ENCODE measurements around the gene TMEM26.
A peak's percentile ranks its signal among the peaks of the same experiment; 100 is the strongest.

The TMEM26 gene

DNA sequence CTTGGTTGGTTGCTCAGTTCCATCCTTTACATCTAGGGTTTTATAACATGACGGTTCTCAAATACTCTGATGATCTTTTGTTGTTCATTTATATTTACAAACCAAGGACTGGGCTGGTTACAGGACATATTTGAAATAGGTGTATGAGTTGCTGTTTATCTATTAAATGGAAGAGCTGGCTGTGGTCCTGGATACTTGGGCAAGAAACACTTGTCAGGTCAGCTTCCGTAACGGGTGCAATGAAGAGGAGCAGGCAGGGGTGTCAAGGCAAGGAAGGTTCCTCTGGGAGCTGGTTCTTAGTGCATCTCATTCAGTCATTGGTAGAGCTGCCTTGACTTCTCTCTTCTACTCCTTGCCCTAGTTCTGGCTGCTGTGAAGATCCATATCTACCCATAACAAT is 4.8 kb upstream of the TMEM26 start:
- Histone ChIP-seq H3K4ac (ENCODE audit: low read depth in 1 of 2, low read length in 2 of 2) (no peak overlapping the region), H4K8ac (ENCODE audit: low read length) (no peak overlapping the region), H3K9ac (ENCODE audit: low read length) (no peak overlapping the region), H3K23ac (ENCODE audit: low read length in 2 of 2) (no peak overlapping the region), H4K91ac (ENCODE audit: low read length) (peak overlapping the region; percentile 18), H3K4me3 (ENCODE audit: insufficient read depth in 1 of 2, low read depth in 1 of 2, low read length in 2 of 2) (no peak overlapping the region), H3K27me3 (ENCODE audit: control insufficient read depth in 1 of 2, insufficient read depth in 1 of 2, low read length in 2 of 2) (peaks cover 0 to 20% of the 10 kb centered on the region in 2 experiments), H2AFZ (ENCODE audit: low read depth, low read length) (no peak overlapping the region), H2BK15ac (ENCODE audit: low read depth, poor library complexity, severe bottlenecking) (no peak overlapping the region), H2BK12ac (ENCODE audit: low read length in 2 of 2) (peak overlapping the region in 1 of 2 experiments; percentile 44), H3K79me1 (replicated peaks; ENCODE audit: low read length, poor library complexity, severe bottlenecking) (no peaks in the 10 kb centered on the region), H2BK120ac (ENCODE audit: low read depth, low read length) (no peak overlapping the region), H3K4me1 (ENCODE audit: control insufficient read depth, insufficient read depth, low read depth, low read length) (peaks cover 6% of the 10 kb centered on the region), H2BK5ac (ENCODE audit: low read depth, low read length, poor library complexity, severe bottlenecking) (no peak overlapping the region), H3K27ac (ENCODE audit: low read length, poor library complexity, severe bottlenecking) (no peak overlapping the region), H3K4me2 (ENCODE audit: low read length, poor library complexity, severe bottlenecking) (no peak overlapping the region), H3K14ac (ENCODE audit: low read length in 2 of 2) (no peak overlapping the region), H2AK5ac (ENCODE audit: low read length, severe bottlenecking) (no peak overlapping the region), H3K9me3 (ENCODE audit: control insufficient read depth, low read length) (no peaks in the 10 kb centered on the region), H3K18ac (ENCODE audit: low read depth in 1 of 2, low read length in 2 of 2) (no peak overlapping the region), H3K36me3 (ENCODE audit: control insufficient read depth in 1 of 2, insufficient read depth in 2 of 2, low read depth in 1 of 2, low read length in 2 of 2) (no peaks in the 10 kb centered on the region)
- no peak for DNase-seq
- WGBS, result 97% methylated on average over 2 of the region's 3 CpGs

DNA sequence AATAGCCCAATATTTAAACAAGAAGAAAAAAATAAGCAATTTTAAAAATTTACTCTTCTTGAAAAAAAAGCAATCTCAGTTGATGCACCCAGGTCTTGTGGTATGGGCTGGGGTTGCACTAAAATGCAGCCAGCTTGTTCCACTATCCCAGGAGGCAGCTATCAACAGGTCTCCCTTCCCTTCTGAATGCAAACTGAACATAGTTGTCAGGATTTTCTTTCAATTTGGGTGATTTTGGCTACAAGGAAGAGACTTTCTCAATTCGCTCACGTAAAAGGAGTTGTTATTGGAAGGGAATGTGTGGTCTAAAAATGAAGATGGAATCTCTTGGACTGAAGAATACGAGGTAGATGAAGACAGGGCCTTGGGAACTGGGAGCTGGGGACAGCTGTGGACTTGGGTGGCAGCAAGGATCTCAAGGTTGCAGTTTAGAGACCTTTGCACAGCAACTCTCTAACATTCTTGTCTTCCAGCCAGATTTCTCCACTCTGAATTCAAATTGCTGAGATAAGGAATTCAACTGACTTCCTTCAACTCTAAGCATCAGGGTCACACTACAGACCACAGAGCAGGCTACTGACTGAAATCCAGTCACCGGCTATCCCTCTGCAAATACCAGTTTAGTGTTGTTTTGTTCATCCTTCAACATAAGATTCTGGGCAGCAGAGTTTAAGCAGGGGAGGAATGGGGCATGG is 3.1 kb upstream of the TMEM26 start:
- Histone ChIP-seq H3K4ac (ENCODE audit: low read depth in 1 of 2, low read length in 2 of 2) (peak overlapping the region in 1 of 2 experiments; percentile 26), H3K14ac (ENCODE audit: low read length in 2 of 2) (no peak overlapping the region), H3K4me2 (ENCODE audit: low read length, poor library complexity, severe bottlenecking) (no peak overlapping the region), H3K18ac (ENCODE audit: low read depth in 1 of 2, low read length in 2 of 2) (no peak overlapping the region), H2AFZ (ENCODE audit: low read depth, low read length) (no peak overlapping the region), H2AK5ac (ENCODE audit: low read length, severe bottlenecking) (no peak overlapping the region), H3K4me3 (ENCODE audit: insufficient read depth in 1 of 2, low read depth in 1 of 2, low read length in 2 of 2) (no peak overlapping the region), H2BK5ac (ENCODE audit: low read depth, low read length, poor library complexity, severe bottlenecking) (no peak overlapping the region), H3K79me1 (replicated peaks; ENCODE audit: low read length, poor library complexity, severe bottlenecking) (no peaks in the 10 kb centered on the region), H3K27ac (ENCODE audit: low read length, poor library complexity, severe bottlenecking) (no peak overlapping the region), H4K8ac (ENCODE audit: low read length) (peak overlapping the region; percentile 31), H4K91ac (ENCODE audit: low read length) (no peak overlapping the region), H2BK120ac (ENCODE audit: low read depth, low read length) (no peak overlapping the region), H2BK15ac (ENCODE audit: low read depth, poor library complexity, severe bottlenecking) (no peak overlapping the region), H3K9ac (ENCODE audit: low read length) (no peak overlapping the region), H3K36me3 (ENCODE audit: control insufficient read depth in 1 of 2, insufficient read depth in 2 of 2, low read depth in 1 of 2, low read length in 2 of 2) (no peaks in the 10 kb centered on the region), H3K9me3 (ENCODE audit: control insufficient read depth, low read length) (no peaks in the 10 kb centered on the region), H3K4me1 (ENCODE audit: control insufficient read depth, insufficient read depth, low read depth, low read length) (peaks cover 17% of the 10 kb centered on the region), H2BK12ac (ENCODE audit: low read length in 2 of 2) (no peak overlapping the region), H3K27me3 (ENCODE audit: control insufficient read depth in 1 of 2, insufficient read depth in 1 of 2, low read length in 2 of 2) (peaks cover 8 to 36% of the 10 kb centered on the region in 2 experiments), H3K23ac (ENCODE audit: low read length in 2 of 2) (no peak overlapping the region)
- 77% methylated on average over 4 of the region's 4 CpGs for WGBS
- DNase-seq, result peak; percentile 22

DNA sequence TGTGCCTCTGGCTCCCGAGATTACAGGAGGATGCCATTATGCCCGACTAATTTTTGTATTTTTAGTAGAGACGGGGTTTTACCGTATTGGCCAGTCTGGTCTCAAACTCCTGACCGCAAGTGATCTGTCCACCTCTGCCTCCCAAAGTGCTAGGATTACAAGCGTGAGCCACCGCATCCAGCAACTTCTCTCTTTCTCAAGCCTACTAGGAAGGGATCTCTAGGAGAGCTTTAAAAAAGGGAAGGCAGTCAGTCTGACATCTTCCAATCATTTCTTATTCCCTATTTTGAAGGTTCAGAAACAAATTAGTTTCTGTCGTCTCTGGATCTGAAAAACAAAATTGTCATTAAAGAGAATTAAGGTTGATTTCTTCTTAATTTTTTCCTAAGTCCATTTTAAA is 2.5 kb upstream of the TMEM26 start:
- Histone ChIP-seq H3K18ac (ENCODE audit: low read depth in 1 of 2, low read length in 2 of 2) (no peak overlapping the region), H2BK12ac (ENCODE audit: low read length in 2 of 2) (no peak overlapping the region), H3K27ac (ENCODE audit: low read length, poor library complexity, severe bottlenecking) (no peak overlapping the region), H2AFZ (ENCODE audit: low read depth, low read length) (no peak overlapping the region), H2BK5ac (ENCODE audit: low read depth, low read length, poor library complexity, severe bottlenecking) (no peak overlapping the region), H4K91ac (ENCODE audit: low read length) (no peak overlapping the region), H3K27me3 (ENCODE audit: control insufficient read depth in 1 of 2, insufficient read depth in 1 of 2, low read length in 2 of 2) (peaks cover 8 to 38% of the 10 kb centered on the region in 2 experiments), H2BK15ac (ENCODE audit: low read depth, poor library complexity, severe bottlenecking) (no peak overlapping the region), H2AK5ac (ENCODE audit: low read length, severe bottlenecking) (no peak overlapping the region), H3K36me3 (ENCODE audit: control insufficient read depth in 1 of 2, insufficient read depth in 2 of 2, low read depth in 1 of 2, low read length in 2 of 2) (no peaks in the 10 kb centered on the region), H3K4me1 (ENCODE audit: control insufficient read depth, insufficient read depth, low read depth, low read length) (peaks cover 17% of the 10 kb centered on the region), H3K4me2 (ENCODE audit: low read length, poor library complexity, severe bottlenecking) (no peak overlapping the region), H3K79me1 (replicated peaks; ENCODE audit: low read length, poor library complexity, severe bottlenecking) (no peaks in the 10 kb centered on the region), H3K14ac (ENCODE audit: low read length in 2 of 2) (no peak overlapping the region), H3K4me3 (ENCODE audit: insufficient read depth in 1 of 2, low read depth in 1 of 2, low read length in 2 of 2) (no peak overlapping the region), H3K9ac (ENCODE audit: low read length) (no peak overlapping the region), H4K8ac (ENCODE audit: low read length) (no peak overlapping the region), H3K9me3 (ENCODE audit: control insufficient read depth, low read length) (no peaks in the 10 kb centered on the region), H2BK120ac (ENCODE audit: low read depth, low read length) (no peak overlapping the region), H3K23ac (ENCODE audit: low read length in 2 of 2) (no peak overlapping the region), H3K4ac (ENCODE audit: low read depth in 1 of 2, low read length in 2 of 2) (peak overlapping the region in 1 of 2 experiments; percentile 46)
- no peak for DNase-seq
- WGBS, result 98% methylated on average over 5 of the region's 8 CpGs

GRCh38 chr10:61454541-61454940 is 1.4 kb upstream of the TMEM26 start:
- Histone ChIP-seq H2AK5ac (ENCODE audit: low read length, severe bottlenecking) (no peak overlapping the region), H3K27me3 (ENCODE audit: control insufficient read depth in 1 of 2, insufficient read depth in 1 of 2, low read length in 2 of 2) (peaks cover 8 to 38% of the 10 kb centered on the region in 2 experiments), H3K9me3 (ENCODE audit: control insufficient read depth, low read length) (no peaks in the 10 kb centered on the region), H4K8ac (ENCODE audit: low read length) (peak overlapping the region; percentile 67), H2BK120ac (ENCODE audit: low read depth, low read length) (no peak overlapping the region), H2BK5ac (ENCODE audit: low read depth, low read length, poor library complexity, severe bottlenecking) (no peak overlapping the region), H2AFZ (ENCODE audit: low read depth, low read length) (no peak overlapping the region), H3K36me3 (ENCODE audit: control insufficient read depth in 1 of 2, insufficient read depth in 2 of 2, low read depth in 1 of 2, low read length in 2 of 2) (no peaks in the 10 kb centered on the region), H3K4me1 (ENCODE audit: control insufficient read depth, insufficient read depth, low read depth, low read length) (peaks cover 17% of the 10 kb centered on the region), H3K27ac (ENCODE audit: low read length, poor library complexity, severe bottlenecking) (no peak overlapping the region), H3K9ac (ENCODE audit: low read length) (no peak overlapping the region), H2BK15ac (ENCODE audit: low read depth, poor library complexity, severe bottlenecking) (no peak overlapping the region), H3K4me3 (ENCODE audit: insufficient read depth in 1 of 2, low read depth in 1 of 2, low read length in 2 of 2) (no peak overlapping the region), H3K4ac (ENCODE audit: low read depth in 1 of 2, low read length in 2 of 2) (peak overlapping the region in 1 of 2 experiments; percentile 65), H2BK12ac (ENCODE audit: low read length in 2 of 2) (peak overlapping the region in 1 of 2 experiments; percentile 50), H3K79me1 (replicated peaks; ENCODE audit: low read length, poor library complexity, severe bottlenecking) (no peaks in the 10 kb centered on the region), H3K14ac (ENCODE audit: low read length in 2 of 2) (no peak overlapping the region), H3K4me2 (ENCODE audit: low read length, poor library complexity, severe bottlenecking) (no peak overlapping the region), H3K18ac (ENCODE audit: low read depth in 1 of 2, low read length in 2 of 2) (no peak overlapping the region), H4K91ac (ENCODE audit: low read length) (no peak overlapping the region), H3K23ac (ENCODE audit: low read length in 2 of 2) (no peak overlapping the region)
- 95% methylated on average over 3 of the region's 4 CpGs for WGBS
- DNase-seq, result no peak
